HepG2 (cell line): ENCODE measurements around the gene TMEM256. TPM values are rescaled to one million over a fixed set of nuclear protein-coding genes. Genes with fewer than 3 reads are reported as not detected.

Experiments used
- CENPX ChIP-seq: sonication (generic); formaldehyde crosslinking; IDR thresholded peaks from 2 replicates; pipeline ENCODE4 v1.9.0; 2021; ENCODE audit warnings: mild to moderate bottlenecking, missing genetic modification reagents, moderate library complexity
- CSRNP2 ChIP-seq: sonication (generic); formaldehyde crosslinking; conservative IDR thresholded peaks from 2 replicates; pipeline ENCODE4 v1.8.0; 2022; ENCODE audit warnings: low read depth, missing genetic modification reagents
- DNMT3B ChIP-seq: conservative IDR thresholded peaks from 2 replicates; pipeline ENCODE4 v1.6.1; 2016; ENCODE audit warnings: missing biosample characterization, control low read depth
- HNF1B ChIP-seq: sonication (generic); formaldehyde crosslinking; IDR thresholded peaks from 2 replicates; pipeline ENCODE4 v1.5.1; 2020; ENCODE audit warnings: mild to moderate bottlenecking, moderate library complexity, missing genetic modification reagents
- HNF4G ChIP-seq, 2 experiments: sonication (generic) in 1 of 2; formaldehyde crosslinking in 1 of 2; IDR thresholded peaks; 2 replicates each; pipeline versions ENCODE4 v1.4.0 to v1.6.1; 2011 to 2020; ENCODE audit warnings: borderline replicate concordance in 2 of 2, low read depth in 2 of 2, mild to moderate bottlenecking in 2 of 2, low read length in 1 of 2, missing genetic modification reagents in 1 of 2, moderate library complexity in 1 of 2
- KMT2A ChIP-seq: sonication (generic); formaldehyde crosslinking; IDR thresholded peaks from 2 replicates; pipeline ENCODE4 v1.4.0; 2020; ENCODE audit warnings: missing genetic modification reagents
- NFE2 ChIP-seq: sonication (generic); formaldehyde crosslinking; IDR thresholded peaks from 2 replicates; pipeline ENCODE4 v1.4.0; 2020; ENCODE audit warnings: missing genetic modification reagents
- NFIB ChIP-seq: sonication (generic); formaldehyde crosslinking; IDR thresholded peaks from 2 replicates; pipeline ENCODE4 v1.9.0; 2021; ENCODE audit warnings: missing genetic modification reagents, mild to moderate bottlenecking, borderline replicate concordance
- PAXIP1 ChIP-seq: sonication (generic); formaldehyde crosslinking; conservative IDR thresholded peaks from 2 replicates; pipeline ENCODE4 v1.4.0; 2020; ENCODE audit warnings: mild to moderate bottlenecking, missing genetic modification reagents, moderate library complexity
- POGK ChIP-seq: sonication (generic); formaldehyde crosslinking; conservative IDR thresholded peaks from 2 replicates; pipeline ENCODE4 v1.8.0; 2022; ENCODE audit warnings: mild to moderate bottlenecking, moderate library complexity, missing genetic modification reagents
- SRSF9 ChIP-seq: fragments of 200-400 bp; formaldehyde crosslinking; IDR thresholded peaks from 2 replicates; pipeline ENCODE4 v1.6.1; 2018; ENCODE audit warnings: borderline replicate concordance, mild to moderate bottlenecking, low read depth, low read length; ENCODE audit not compliant: insufficient read depth, poor library complexity, severe bottlenecking
- SUZ12 ChIP-seq: fragments of 150-350 bp; IDR thresholded peaks from 2 replicates; pipeline ENCODE4 v1.6.1; 2014; ENCODE audit warnings: low read depth, low read length
- TAF1 ChIP-seq: sonication (generic); formaldehyde crosslinking; IDR thresholded peaks from 2 replicates; pipeline ENCODE4 v1.4.0; 2020; ENCODE audit warnings: missing genetic modification reagents
- TGIF2 ChIP-seq: IDR thresholded peaks from 2 replicates; pipeline ENCODE4 v1.6.1; 2016; ENCODE audit warnings: control low read depth, missing compliant biosample characterization
- ZBTB25 ChIP-seq: IDR thresholded peaks from 2 replicates; pipeline ENCODE4 v1.6.1; 2018; ENCODE audit warnings: missing genetic modification reagents
- ZFP62 ChIP-seq: sonication (generic); formaldehyde crosslinking; IDR thresholded peaks from 2 replicates; pipeline ENCODE4 v1.4.0; 2020; ENCODE audit warnings: missing genetic modification reagents
- ZNF12 ChIP-seq: sonication (generic); formaldehyde crosslinking; IDR thresholded peaks from 2 replicates; pipeline ENCODE4 v1.5.0; 2020; ENCODE audit warnings: missing genetic modification reagents
- ZNF619 ChIP-seq: sonication (generic); formaldehyde crosslinking; IDR thresholded peaks from 2 replicates; pipeline ENCODE4 v1.4.0; 2020; ENCODE audit warnings: mild to moderate bottlenecking, missing genetic modification reagents
- ZNF644 ChIP-seq: IDR thresholded peaks from 2 replicates; pipeline ENCODE4 v1.6.1; 2016; ENCODE audit warnings: low read depth
- ZNF816 ChIP-seq: sonication (generic); formaldehyde crosslinking; IDR thresholded peaks from 2 replicates; pipeline ENCODE4 v1.8.0; 2022; ENCODE audit warnings: missing genetic modification reagents, mild to moderate bottlenecking, borderline replicate concordance
- polyA plus RNA-seq, 8 experiments: library from polyadenylated mRNA; depleted of rRNA in 3 of 8; stranded (reverse) in 7 of 8; unstranded in 1 of 8; fragments of >200 nt; fragmentation: Illumina TruSeq in 4 of 8; extraction: Trizol in 4 of 8; gene quantifications; 2 replicates each; pipeline versions ENCODE4 v1.2.1 to v1.2.3, GENCODE V29; 2011 to 2016; ENCODE audit warnings: low read depth in 4 of 8, missing spikeins in 1 of 8, mixed read lengths in 1 of 8; ENCODE audit not compliant: insufficient read depth in 1 of 8
- total RNA-seq, 5 experiments: library from RNA; depleted of rRNA; stranded (reverse); fragments of >200 nt; fragmentation: Illumina TruSeq; extraction: Trizol; gene quantifications; 2 replicates each; pipeline ENCODE4 v1.2.3, GENCODE V29; 2016; ENCODE audit warnings: low read depth in 1 of 5

TMEM256 gene
- total and polyA plus RNA-seq, 2 of the 13 experiments (the other 11 are each of a cell fraction or from before 2014, with no cell fraction given): 231 to 252 TPM

GRCh38 chr17:7403043-7403726 is 712 bp downstream of the TMEM256 start (continued):
- TF ChIP-seq CSRNP2: no peak
- TF ChIP-seq DNMT3B (CRISPR knock-in tag): no peak
- TF ChIP-seq ZNF619: no peak
- no peak for TF ChIP-seq CENPX
- TF ChIP-seq ZFP62 (CRISPR knock-in tag): no peak
- peak; percentile 44; the same call in 1 of the 2 replicates for TF ChIP-seq POGK (CRISPR knock-in tag)
- TF ChIP-seq TGIF2: 0 out of 2 replicates have a peak, but pooled peaks have one; percentile 19
- TF ChIP-seq PAXIP1 (CRISPR knock-in tag): peak; percentile 71
- no peak for TF ChIP-seq TAF1
- no peak for TF ChIP-seq NFIB (CRISPR knock-in tag)
- TF ChIP-seq SUZ12: no peak
- peak; percentile 90 for TF ChIP-seq HNF4G (IDR thresholded peaks at IDR 0.05; ENCODE audit: borderline replicate concordance, low read depth, low read length)
- TF ChIP-seq HNF4G (CRISPR knock-in tag; IDR thresholded peaks at IDR 0.05; ENCODE audit: borderline replicate concordance, low read depth): no peak; the same call in 1 of the 2 replicates
- TF ChIP-seq ZBTB25 (CRISPR knock-in tag): no peak
- TF ChIP-seq ZNF644: no peak
- TF ChIP-seq ZNF816 (CRISPR knock-in tag): no peak
- no peak for TF ChIP-seq SRSF9
- TF ChIP-seq HNF1B (CRISPR knock-in tag): no peak
- no peak; the same call in 1 of the 2 replicates for TF ChIP-seq ZNF12 (CRISPR knock-in tag)
- TF ChIP-seq NFE2 (CRISPR knock-in tag): no peak
- TF ChIP-seq KMT2A: no peak
